ENCODE results near the gene SLC16A5.
"Not testable (repeated sequence)": the region's sequence is repeated elsewhere in the genome, so short reads cannot be mapped to it uniquely, and the experiment has no call there.

Gene SLC16A5

DNA sequence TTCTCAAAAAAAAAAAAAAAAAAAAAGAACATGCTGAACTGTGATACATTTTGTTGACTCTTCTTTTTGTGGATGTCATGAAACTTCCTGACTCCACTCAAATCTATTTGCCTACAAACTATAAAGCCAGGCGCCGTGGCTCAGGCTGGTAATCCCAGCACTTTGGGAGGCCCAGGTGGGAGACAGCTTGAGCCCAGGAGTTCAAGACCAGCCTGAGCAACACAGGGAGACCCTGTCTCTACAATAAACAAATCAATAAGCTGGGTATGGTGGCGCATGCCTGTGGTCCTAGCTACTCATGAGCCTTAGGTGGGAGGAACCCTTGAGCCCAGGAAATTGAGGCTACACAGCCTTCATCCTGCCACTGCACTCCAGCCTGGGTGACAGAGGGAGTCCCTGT is 45.2 kb downstream of the SLC16A5 start:
- no peak for DNase-seq (ENCODE audit: low read depth)

DNA sequence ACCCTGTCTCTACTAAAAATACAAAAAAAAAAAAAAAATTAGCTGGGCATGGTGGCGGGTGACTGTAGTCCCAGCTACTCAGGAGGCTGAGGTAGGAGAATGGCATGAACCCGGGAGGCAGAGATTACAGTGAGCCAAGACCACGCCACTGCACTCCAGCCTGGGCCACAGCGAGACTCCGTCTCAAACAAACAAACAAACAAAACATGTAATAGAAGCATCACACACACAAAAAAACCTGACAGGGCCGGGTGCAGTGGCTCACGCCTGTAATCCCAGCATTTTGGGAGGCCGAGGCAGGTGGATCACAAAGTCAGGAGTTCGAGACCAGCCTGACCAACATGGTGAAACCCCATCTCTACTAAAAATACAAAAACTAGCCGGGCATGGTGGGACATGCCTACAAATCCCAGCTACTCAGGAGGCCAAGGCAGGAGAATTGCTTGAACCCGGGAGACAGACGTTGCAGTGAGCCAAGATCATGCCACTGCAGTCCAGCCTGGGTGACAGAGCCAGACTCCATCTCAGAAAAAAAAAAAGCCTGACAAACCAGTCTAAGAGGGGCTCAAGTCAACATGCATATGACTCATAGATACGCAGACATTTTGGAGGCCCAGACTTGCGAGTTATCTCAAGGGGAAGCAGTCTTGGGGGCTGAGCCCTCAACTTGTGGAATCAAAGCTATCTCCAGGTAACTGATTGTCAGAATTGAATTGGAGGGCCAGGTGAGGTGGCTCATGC is 46.0 kb downstream of the SLC16A5 start:
- DNase-seq (ENCODE audit: low read depth), result not testable (repeated sequence)

DNA sequence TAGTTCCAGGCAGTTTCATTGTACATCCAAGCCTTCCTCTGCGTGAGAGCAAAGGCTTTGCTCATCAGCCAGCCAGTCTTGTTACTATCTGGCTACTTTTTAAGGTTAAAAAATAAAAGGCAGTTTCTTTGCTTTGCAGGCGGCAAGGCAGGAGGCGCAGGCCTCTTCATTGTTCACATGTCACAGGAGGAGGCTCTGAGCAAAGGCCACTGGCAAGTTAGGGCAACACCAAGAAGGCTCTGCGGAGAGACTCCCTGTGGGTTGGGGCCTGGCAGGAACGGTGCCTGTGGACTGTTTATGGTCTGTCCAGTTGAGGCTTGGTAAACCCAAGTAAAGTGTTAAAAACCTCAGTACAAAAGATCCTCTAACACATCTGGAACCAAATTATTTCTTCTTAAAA is 47.7 kb downstream of the SLC16A5 start:
- no peak for DNase-seq (ENCODE audit: low read depth)

DNA sequence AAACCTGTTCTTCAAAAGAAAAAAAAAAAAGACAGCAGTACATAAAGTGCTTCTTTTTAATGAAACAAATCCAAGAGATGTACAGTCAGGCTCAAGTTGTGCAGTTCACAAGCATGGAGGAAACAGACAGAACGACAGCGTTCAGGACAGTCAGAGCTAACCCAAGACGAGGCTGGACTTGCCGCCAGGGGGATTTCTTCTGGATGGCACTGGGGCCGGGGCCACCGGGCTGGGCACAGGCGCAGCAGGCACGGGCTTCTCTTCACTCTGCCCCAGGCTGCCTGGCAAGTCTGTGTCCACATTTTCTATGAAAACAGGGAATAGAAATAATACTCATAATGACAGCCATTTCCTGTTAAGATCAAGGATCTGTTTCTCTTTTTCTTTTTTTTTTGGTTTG is 48.2 kb downstream of the SLC16A5 start:
- DNase-seq (ENCODE audit: low read depth), result no peak

DNA sequence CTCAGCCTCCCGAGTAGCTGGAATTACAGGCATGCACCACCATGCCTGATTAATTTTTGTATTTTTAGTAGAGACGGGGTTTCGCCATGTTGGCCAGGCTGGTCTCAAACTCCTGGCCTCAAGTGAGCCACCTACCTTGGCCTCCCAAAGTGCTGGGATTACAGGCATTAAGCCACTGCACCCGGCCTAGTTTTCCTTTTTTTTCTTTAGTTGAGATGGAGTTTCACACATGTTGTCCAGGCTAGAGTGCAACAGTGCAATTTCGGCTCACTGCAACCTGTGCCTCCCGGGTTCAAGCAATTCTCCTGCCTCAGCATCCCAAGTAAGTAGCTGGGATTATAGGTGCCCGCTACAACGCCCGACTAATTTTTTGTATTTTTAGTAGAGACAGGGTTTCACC is 50.0 kb downstream of the SLC16A5 start:
- not testable (repeated sequence) for DNase-seq (ENCODE audit: low read depth)

DNA sequence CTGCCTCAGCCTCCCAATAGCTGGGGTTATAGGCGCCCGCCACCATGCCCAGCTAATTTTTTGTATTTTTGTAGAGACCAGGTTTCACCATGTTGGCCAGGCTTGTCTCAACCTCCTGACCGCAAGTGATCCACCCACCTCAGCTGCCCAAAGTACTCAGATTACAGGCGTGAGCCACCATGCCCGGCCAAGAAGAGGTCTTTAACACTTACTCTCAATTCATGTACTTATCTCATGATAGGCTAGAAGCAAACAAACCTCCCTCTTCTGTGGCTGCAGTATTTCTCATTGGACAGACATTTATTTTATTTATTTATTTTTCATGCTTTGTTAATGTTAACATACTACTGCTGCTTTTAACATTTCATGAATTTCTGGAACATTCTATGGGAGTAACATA is 50.8 kb downstream of the SLC16A5 start:
- DNase-seq (ENCODE audit: low read depth), result no peak

DNA sequence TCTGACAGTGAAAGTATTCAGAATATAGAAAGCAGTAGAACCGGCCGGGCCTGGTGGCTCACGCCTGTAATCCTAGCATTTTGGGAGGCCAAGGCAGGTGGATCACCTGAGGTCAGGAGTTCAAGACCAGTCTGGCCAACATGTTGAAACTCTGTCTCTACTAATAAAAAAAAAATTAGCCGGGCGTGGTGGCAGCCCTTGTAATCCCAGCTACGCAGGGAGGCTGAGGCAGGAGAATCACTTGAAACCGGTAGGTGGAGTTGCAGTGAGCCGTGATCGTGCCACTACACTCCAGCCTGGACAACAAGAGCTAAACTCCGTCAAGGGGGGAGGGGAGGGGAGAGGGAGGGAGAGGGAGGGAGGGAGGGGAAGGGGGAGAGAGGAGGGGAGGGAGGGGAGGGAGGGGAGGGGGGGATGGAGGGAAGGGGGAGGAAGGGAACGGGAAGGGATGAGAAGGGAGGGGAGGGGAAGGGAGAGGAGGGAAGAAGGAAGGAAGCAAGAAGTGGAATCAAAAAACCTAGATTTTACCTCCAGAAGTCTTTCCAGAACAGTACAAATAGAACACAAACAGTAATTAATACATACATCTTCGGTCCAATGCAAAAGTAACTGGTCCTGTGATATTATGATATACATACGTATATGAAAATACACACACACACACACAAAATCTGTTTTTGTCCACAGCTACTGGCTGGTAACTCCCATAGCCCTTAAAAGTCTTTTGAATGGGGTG is 54.6 kb downstream of the SLC16A5 start:
- DNase-seq (ENCODE audit: low read depth), result no peak

DNA sequence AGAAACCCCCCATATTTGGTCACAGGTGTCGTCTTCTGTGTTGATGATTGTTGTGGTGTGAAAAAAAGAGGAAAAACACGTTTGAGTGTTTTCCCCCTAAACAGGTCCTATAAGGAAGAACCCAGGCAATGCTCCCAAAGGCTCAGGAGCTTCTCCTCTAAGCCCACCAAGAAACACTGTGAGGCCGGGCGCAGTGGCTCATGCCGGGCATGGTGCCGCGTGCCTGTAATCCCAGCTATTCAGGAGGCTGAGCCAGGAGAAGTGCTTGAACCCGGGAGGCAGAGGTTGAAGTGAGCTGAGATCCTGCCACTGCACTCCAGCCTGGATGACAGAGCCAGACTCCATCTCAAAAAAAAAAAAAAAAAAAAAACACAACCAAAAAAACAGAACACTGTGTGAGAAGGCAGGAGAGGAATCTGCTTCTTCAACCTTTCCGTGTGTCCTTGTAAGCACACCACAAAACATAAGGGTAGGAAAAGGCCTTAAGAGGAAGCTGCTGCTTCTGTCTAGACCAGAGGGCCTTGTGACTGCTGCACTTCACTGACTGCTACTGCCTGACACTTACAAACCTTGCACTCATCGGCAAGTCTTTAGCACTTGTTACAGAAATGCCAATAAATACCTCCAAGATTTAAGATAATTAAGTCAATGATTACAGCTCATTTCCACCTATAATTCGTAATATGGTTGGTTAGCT is 57.2 kb downstream of the SLC16A5 start:
- DNase-seq (ENCODE audit: low read depth), result no peak

DNA sequence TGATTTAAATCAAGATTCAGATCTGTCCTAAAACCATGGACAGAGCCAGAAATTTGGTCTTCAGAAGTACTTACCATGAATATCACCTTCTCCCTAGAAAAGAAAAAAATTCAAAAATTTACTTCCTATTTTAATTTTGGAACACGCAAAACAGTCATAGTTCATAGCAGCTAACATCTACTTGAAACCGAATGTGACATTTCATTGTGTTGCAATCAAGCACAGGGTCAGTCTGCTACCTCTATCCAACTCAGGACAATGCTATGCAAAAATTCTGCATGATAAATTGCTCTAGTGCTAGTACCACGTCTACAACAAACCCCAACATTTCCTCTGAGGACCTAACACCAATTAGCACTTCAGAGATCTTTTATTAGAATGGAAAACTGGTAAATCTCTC is 58.8 kb downstream of the SLC16A5 start:
- no peak for DNase-seq (ENCODE audit: low read depth)

DNA sequence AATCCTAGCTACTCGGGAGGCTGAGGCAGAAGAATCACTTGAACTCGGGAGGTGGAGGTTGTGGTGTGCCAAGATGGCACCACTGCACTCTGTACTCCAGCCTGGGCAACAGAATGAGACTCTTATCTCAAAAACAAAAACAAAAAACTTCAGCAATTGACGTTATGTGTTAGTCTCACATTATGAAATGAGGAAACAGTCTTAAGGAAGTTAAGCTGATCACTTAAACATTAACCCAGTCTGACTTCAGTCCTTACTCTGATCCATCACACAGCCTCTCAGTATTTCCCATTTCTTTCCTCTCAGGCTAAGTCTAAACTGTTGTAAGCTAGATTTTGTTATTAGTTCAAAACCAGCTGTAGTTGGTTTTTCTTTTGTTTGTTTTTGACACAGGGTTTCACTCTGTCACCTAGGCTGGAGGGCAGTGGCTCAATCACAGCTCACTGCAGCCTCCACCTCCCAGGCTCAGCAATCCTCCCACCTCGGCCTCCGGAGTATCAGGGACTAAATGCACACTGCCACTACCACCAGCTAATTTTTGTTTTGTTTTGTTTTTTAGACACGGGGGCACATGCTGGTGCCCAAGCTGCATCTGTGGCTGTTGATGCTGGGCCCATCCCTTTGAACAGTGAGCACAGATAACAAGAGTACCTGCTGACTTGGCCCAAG is 60.3 kb downstream of the SLC16A5 start:
- no peak for DNase-seq (ENCODE audit: low read depth)

DNA sequence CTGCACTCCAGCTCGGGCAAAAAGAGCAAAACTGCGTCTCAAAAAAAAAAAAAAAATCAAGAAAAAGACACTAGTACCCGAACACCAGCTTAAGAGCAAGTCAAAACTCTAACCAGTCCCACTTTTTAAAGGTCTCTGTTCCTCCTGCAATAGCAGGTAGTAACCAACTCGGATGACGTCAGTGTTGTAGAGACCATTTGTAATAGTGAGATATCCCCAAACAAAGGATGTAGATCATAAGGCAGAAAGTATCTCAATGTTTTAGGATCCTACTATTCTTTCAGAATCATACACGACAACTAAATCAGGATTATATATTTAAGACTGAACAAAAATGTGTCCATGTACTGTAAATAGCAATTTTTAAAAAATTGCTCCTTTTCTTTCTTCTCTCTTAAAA is 64.2 kb downstream of the SLC16A5 start:
- no peak for DNase-seq (ENCODE audit: low read depth)

DNA sequence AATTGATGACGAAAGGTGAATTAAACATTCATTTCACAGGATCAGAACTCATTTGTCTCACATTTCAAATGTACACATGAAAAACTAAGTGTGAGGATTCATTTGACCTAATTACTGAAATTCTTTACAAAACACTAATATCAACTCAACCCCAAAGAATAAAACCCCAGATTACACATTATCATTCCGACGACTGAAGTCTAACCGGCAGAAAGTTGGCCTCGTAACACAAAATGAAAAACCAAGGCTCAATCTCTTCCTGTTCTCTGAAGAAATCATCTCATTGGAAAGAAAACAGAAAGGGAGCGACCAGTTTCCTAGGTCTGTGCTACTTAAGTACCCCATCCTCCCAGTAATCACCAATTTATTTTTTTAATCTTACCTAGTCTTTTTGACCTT is 64.8 kb downstream of the SLC16A5 start:
- DNase-seq (ENCODE audit: low read depth), result no peak

DNA sequence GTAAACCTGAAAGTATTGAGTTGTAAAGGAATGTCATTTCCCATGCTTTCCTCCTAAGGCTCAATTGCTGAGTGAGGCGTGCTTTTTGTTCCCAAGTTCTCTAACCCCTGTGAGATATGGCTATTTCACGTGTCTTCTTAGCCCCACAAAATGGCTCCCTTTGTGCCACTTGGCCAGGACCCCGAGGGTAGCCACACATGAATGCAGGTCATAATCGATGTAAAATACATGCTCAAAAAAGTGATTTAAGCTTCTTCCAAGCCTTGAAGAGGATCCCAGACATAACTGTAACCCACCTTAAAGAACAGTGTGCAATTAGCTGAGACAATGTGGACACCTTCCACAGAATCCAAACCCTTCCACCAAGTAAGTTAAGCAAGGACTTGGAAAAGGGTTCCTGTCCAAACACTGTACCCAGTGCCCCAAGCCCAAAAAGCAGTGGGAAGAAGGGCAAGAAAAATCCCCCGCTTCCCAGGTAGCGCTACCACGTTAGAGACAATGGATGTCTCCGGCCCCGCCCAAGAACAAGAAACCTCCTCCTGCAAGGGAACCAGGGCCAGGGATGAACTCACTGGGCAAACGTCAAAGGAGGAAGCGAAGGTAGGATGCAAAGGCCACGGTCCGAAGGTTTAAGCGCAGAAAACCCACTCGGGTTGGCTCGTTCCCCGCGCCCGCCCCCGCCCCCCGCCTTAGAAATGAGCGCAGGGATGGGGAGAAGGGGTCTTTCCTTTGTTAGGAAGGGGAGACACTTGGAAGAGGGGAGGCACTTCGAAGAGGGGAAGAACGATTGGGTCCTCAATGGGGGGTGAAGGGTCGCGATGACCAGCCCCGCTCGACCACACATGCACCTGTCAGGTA is 65.4 kb downstream of the SLC16A5 start:
- DNase-seq (ENCODE audit: low read depth), result peak; percentile 30

DNA sequence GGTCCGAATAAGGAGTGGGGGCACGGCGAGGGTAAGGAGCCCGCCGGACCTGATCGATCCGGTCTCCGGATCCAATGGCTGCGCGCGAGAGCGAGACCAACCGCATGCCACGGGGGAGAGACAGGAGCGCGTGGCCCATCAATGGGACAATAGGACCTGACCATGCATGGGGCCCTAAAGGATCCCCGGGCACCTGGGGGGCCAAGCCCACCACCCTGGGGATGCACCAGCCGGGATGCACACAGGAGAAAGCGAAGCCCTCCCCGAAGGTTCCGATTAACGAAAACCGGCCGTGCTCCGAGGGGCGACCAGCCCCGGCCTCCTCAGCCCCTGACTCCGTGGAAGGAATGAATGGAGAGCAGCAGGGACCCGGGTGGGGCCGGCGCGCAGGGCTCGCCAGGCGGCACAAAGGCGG is 66.0 kb downstream of the SLC16A5 start:
- peak; percentile 26 for DNase-seq (ENCODE audit: low read depth)

DNA sequence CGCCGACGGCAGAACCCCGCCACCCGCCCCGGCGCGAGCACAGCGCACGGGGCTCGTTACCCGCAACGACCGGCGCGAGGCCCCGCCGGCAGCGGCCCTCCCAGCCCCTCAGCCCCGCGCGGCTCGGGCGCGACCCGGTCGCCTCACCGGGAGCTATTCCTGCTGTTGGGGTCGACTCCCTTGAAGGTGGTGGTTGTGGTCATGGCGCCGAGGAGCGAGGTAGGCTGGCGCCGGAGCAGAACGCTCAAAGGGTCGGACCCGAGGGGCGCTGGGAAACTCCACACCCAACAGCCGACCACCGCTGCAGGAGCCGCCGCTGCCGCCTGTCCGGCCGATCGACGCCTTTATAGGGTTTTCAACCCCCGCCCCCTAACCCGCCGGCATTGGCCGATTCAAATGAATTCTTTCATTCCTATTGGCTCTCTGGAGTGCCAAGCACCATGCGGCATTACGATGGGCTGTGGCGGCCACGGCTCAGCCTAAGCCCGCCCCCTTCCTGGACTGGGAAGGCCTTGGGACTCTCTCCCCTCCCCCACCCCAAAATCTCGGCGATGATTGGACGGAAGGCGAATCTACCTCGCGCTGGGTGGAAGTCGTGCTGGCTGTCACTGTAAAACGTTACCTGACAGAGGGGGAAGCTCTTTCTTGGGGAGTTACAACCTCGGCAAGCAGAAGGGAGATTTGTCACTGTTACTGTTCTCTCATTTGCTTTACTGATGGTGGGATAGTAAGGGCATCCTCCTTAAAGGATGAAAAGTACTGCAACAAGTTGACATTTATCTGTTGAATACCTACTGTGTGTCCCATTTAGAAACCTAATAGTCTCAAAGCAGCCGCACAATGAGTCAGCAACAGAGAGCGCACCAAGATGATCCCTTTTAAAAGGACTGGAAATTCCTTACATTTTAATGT is 66.7 kb downstream of the SLC16A5 start, which contains the start of gene JPT1:
Gene JPT1 (minus strand): TSS at position 318 of the 912 bp plus-strand sequence. CDS start 115 bp downstream, at position 203.
- peak; percentile 96 for DNase-seq (ENCODE audit: low read depth)

DNA sequence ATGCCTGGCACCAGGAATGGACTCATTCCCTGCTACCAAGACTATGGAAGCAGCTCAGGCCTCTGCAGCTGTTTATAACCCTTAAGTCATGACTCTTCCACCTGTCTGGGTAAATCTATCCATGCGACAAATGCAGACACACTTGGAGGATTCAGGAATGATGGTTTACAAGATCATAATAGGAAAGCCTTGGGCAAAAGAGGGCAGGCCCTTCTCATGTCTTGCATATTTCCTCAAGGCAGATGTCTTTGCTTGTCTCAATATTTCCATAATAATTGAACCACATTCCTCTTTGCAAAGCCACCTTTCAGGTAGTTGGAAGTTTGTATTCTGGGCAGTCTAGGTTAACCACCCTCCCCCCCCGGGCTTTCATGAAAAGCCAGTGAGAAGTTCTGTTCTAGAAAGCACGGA is 67.4 kb downstream of the SLC16A5 start:
- DNase-seq (ENCODE audit: low read depth), result no peak
